ENCODE measurements around the gene PDE4D. TPM values are rescaled to one million over a fixed set of nuclear protein-coding genes. Genes with fewer than 3 reads are reported as not detected.

The PDE4D gene
- total and polyA plus RNA-seq, 10 of the 15 experiments (the other 5 are each of a cell fraction or from before 2014, with no cell fraction given), result 0.87 to 4.1 (median 2.2) TPM

GRCh38 chr5:59079622-59080620 is 813.6 kb downstream of the PDE4D start (continued):
- no peak for TF ChIP-seq PRDM15 (CRISPR knock-in tag; IDR thresholded peaks at IDR 0.05)
- TF ChIP-seq CBX3 (IDR thresholded peaks at IDR 0.05; ENCODE audit: borderline replicate concordance, low read depth), result no peak
- no peak for TF ChIP-seq NBN (IDR thresholded peaks at IDR 0.05)
- TF ChIP-seq ZBTB33 (IDR thresholded peaks at IDR 0.05), result no peak

Data from GM12878 (cell line).